NB4 (cell line): ENCODE data around the gene DNAH7.
"Not testable (repeated sequence)": the region's sequence is repeated elsewhere in the genome, so short reads cannot be mapped to it uniquely, and the experiment has no call there.

Experiments used
- CTCF ChIP-seq: IDR thresholded peaks from one replicate; pipeline ENCODE4 v1.5.1; 2012; ENCODE audit warnings: low read depth, low read length
- MAX ChIP-seq: IDR thresholded peaks from 2 replicates; pipeline ENCODE4 v1.6.1; 2011; ENCODE audit warnings: low read depth, low read length

- not testable (repeated sequence) for TF ChIP-seq CTCF, MAX
Measured at GRCh38 chr2:195692531-195692930, 376.1 kb downstream of the DNAH7 start.
